Stimulated activated CD4-positive, alpha-beta T cell treated with anti-CD3 and anti-CD28 coated beads, Interleukin-1b, Interleukin-23, amount 100 ng/mL, for 4 hours (primary cell): ENCODE measurements around the gene SIPA1L3.

Source experiments
- DNase-seq, 2 donors: peaks; one replicate each; pipeline ENCODE4 v3.0.0-alpha.2; 2020; ENCODE audit warnings: low read depth in 2 of 2

Gene SIPA1L3

GRCh38 chr19:37999309-38000213 lies 92.6 kb downstream of the SIPA1L3 start:
- no peak for DNase-seq

- no peak for DNase-seq
Measured at GRCh38 chr19:38001158-38001781, 94.3 kb downstream of the SIPA1L3 start.

GRCh38 chr19:38003438-38004185 lies 96.6 kb downstream of the SIPA1L3 start:
- no peak for DNase-seq

DNA sequence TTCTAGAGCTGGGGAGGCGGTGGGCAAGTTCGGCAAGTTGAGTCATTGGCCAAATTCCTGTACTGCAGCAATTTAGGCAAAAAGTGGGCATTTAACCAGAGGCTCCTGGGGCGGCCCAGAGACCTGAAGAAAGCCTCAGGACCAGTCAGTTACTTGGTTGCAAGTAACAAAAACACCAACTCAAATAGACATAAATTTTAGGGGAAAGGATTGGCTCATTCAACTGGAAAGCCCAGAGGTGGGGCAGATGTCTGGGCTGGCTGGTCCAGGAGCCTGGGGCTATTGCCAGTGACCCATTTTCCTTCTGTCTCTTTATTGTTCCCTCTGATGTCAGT lies 97.1 kb downstream of the SIPA1L3 start:
- DNase-seq, result no peak

DNA sequence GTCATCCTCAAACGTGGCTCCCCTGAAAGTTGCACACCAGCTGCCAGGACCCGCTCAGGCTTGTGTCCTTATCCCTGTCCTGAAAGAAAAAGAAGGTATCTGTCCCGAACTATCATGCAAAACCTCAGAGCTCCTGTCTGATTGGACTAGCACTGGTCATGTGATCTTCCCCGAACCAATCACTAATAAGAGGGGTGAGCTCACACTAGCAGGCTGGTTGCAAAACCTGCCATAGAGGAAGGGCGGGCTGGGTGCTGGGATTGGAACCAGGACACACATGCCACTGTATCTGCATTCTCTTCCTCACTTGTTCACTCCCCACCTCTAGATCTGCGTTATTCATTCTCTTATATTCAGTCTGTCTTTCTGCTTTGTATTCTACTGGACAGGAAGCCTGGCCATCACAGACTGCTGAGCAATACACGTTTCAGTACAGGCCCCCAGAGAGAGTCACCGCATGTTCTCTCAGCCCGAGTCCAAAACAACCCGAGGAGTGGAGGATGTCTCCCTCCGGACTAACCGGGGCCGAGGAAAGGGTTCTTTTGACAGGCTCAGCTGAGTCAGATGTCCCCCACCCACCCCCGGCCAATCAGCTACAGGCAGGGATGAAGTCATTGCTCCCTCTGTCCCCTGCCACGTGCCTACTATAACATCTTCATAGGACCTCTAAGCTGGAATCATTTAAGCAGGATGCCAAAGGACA lies 97.7 kb downstream of the SIPA1L3 start:
- no peak for DNase-seq

GRCh38 chr19:38005224-38005614 lies 98.2 kb downstream of the SIPA1L3 start:
- no peak for DNase-seq

DNA sequence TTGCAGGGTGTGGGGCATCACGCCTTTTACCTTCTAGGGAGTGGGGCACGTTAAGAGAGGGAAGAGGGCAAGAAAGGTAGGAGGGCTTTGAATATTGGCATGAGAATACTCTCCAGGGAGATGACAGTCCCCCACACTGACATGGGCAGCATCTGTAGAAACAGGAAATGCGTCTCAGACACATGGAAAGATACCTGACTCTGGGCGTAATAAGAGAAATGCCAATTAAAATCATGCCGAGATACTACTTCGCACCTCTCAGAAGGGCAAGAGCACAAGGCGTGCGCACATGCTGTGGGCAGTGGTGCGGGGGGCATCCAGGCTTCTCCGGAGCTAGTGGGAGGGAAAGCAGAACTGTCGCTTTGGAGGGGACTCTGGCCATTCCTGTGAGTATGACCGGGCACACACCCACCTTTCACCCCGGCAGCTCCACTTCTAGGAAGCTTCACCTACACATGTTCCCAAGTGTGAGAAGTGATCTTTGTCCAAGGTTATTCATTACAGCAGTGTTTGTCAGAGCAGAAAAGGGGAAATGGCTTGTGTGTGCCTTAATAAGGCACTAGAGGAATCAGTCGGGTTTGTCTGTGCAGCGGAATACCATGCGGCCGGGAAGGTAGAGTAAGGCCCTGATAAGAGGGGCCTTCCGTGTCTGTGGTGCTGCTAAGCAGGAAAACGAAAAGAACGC lies 99.5 kb downstream of the SIPA1L3 start:
- no peak for DNase-seq

DNA sequence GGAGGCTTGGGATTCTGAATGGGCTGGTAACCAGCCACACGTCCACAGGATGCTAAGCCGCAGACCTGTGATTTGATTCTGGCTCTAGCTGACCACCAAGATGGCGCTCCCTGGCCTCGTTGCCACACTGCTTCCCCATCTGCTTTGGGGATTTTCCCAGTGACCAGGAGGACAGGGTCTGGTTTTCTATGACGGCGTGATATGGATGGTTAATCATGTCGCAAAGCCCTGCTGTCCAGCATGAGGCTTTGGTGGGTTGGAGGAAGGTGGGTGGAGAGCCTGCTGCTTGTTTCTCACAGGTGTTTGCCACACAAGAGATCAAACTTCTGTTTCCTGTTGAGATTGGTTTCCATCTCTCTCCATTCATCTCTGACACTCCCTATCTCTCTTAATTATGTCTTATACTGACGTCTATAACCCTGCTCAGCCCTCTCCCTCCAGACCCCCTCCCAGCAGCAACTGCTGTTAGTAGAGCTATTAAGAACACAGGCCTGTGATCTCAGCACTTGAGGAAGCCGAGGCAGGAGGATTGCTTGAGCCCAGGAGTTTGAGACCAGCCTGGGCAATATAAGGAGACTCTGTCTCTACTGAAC lies 102.7 kb downstream of the SIPA1L3 start:
- no peak for DNase-seq

DNA sequence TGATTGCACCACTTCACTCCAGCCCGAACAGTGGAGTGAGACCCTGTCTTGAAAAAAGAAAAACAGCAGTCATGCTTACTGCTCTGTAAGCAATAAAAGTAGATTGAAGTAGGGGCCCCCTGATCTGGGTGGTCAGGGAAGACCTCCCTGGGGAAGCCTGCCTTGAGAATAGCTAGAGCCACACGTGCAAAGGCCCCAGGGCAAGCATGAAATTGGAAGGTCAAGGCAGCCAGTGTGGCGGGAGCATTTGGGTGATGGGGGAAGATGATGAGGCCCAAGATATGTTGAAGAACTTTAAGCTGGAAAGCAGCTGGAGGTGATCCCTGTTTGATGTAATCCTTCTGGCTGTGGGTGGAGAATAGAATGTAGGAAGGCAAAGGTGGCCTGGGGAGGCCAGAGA lies 104.4 kb downstream of the SIPA1L3 start:
- DNase-seq, result no peak

DNA sequence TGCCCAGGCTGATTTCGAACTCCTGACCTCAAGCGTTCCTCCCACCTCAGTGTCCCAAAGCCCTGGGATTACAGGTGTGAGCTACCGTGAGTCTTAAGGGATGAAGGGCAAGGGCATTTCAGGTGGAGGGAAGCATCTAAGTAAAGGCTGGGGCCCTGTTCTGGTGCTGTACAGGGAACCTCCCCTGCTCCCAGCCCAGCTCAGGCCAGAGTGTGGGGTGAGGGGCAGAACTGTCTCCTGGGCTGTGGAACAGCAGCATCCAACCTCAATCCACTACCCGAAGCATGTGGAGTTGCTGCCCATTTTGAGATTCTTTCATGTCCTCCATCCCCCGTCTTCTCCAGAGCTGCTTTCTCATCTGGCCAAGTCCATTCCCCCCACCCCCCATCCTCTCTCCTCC lies 105.3 kb downstream of the SIPA1L3 start:
- DNase-seq, result no peak

DNA sequence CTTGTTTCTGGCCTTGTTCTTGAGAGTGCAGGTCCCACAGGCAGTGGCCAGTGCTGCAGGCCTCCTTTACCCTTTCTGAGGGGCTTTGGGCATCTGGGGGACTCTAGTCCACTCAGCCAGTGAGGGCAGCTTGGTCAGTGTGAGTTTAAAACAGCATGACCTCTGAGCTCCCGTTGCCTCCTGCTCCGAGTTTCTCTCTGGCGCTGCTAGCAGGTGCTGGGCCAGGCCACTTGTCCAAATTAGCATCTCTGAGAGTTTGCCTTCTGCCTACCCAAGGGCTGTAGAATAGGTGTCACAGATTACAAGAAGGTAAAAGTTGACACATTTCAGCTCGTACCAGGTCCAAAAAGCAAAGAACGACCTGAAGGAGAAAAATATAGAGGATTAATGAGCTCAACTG lies 105.9 kb downstream of the SIPA1L3 start:
- DNase-seq, result no peak

- DNase-seq, result no peak
Measured at GRCh38 chr19:38013913-38014580, 107.0 kb downstream of the SIPA1L3 start.

GRCh38 chr19:38015216-38015615 lies 108.2 kb downstream of the SIPA1L3 start:
- no peak for DNase-seq

GRCh38 chr19:38015761-38016160 lies 108.8 kb downstream of the SIPA1L3 start:
- DNase-seq, result no peak

DNA sequence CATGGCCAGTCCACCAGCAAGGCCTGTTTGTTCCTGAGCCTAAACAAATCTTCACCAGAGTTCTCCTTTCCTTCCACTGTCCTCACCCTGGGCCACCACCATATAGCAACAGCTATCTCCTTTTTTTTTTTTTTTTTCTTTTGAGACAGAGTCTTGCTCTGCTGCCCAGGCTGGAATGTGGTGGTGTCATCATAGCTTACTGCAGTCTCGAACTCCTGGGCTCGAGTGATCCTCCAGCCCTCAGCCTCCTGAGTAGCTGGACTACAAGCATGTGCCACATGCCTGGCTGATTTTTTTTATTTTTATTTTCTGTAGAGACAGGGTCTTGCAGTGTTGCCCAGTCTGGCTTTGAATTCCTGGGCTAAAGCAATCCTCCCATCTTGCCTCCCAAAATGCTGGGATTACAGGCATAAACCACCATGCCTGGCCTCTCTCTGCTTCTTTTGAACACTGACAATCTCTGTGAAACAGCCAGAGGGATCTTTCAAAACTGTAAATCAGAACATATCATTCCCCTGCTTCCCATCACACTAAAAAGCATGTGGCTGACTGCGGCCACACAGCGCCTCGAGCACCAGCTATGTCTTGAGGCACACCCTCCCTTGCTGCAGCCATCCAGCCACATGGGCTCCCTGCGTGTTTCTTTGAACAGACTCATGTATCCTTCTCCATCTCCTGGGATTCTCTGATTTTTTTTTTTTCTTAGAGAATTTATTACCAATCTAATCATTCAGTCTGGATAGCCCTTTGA lies 110.6 kb downstream of the SIPA1L3 start:
- DNase-seq, result no peak

DNA sequence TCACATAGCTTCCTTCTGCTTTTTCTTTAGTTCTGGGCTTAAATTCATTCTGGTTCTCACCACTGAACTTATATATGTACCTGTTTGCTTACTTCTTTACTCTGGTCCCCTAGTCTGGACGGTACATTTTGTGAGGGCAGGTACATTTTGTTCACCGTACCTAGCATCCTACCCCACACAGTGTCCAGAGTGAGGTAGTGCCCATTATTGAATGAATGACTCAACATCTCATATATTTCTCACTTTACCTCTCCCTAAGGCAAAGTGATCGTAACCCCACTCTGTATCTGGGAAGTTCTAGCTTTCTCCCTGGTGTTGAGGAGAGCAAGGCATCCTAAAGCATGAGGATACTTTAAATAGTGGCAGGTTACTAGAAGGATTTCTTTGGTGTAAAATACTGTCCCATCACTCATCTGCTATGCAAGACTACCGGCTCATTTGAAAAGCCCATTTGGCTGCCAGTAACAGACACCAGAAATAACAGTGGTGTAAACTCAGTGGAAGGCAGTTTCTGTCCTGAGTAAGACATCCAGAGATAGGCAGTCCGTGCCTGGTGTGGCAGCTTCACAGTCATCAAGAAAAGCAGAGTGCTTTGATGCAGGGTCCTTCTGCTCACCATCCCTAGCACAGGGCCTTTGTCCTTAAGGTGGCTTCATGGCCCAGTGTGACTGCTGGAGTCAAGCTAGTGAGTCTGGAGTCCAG lies 111.8 kb downstream of the SIPA1L3 start:
- DNase-seq, result no peak

GRCh38 chr19:38019396-38019724 lies 112.4 kb downstream of the SIPA1L3 start:
- no peak for DNase-seq

DNA sequence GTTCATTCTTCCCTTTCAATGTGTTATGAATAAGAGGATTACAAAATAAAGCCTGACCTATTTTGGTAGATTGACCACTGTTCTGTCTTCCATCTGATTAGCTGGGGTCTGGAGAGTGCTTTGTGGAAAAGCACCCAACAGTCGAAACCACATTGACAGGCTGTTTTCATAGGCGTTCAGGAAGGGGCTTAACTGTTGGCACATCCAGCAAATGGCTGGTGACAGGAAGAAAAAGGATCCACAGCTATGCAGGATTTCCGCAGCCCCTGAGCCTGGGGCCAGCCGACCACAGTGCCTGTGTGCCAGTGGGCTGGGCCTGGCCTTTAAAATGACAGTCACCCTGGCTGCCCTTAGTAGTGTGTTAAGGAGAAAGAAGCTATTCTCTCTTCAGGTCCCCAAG lies 113.3 kb downstream of the SIPA1L3 start:
- DNase-seq, result no peak

GRCh38 chr19:38021352-38021751 lies 114.3 kb downstream of the SIPA1L3 start:
- no peak for DNase-seq
